SK-N-SH treated with all-trans-retinoic acid at 6 μM for 48 hours (cell line): ENCODE results near the gene MYT1.

ENCODE experiments used
- ATAC-seq: fragments of 200-7000 bp; cut with Tn5 transposase; 3 replicates; pipeline ENCODE4 v1.9.1; 2020; ENCODE audit warnings: mild to moderate bottlenecking, moderate library complexity
- ARNTL ChIP-seq: fragments of 450-650 bp; formaldehyde crosslinking; IDR thresholded peaks from 2 replicates; pipeline ENCODE4 v1.5.0; 2020; ENCODE audit warnings: low read depth, mild to moderate bottlenecking, moderate library complexity, borderline replicate concordance
- BACH2 ChIP-seq: fragments of 250-450 bp; sonication (Bioruptor Pico); IDR thresholded peaks from 2 replicates; pipeline ENCODE4 v1.9.0; 2021; ENCODE audit warnings: mild to moderate bottlenecking, borderline replicate concordance
- CSDC2 ChIP-seq: fragments of 250-450 bp; sonication (Bioruptor Pico); IDR thresholded peaks from 2 replicates; pipeline ENCODE4 v1.5.0; 2020; ENCODE audit warnings: mild to moderate bottlenecking, moderate library complexity
- CSRNP3 ChIP-seq: fragments of 250-450 bp; sonication (Bioruptor Pico); IDR thresholded peaks from 2 replicates; pipeline ENCODE4 v1.5.1; 2021; ENCODE audit warnings: mild to moderate bottlenecking, moderate library complexity
- ESRRG ChIP-seq: fragments of 250-450 bp; sonication (Bioruptor Pico); IDR thresholded peaks from 2 replicates; pipeline ENCODE4 v1.6.1; 2021; ENCODE audit warnings: mild to moderate bottlenecking
- GLIS3 ChIP-seq: fragments of 250-450 bp; sonication (Bioruptor Pico); IDR thresholded peaks from 2 replicates; pipeline ENCODE4 v1.5.0; 2020; ENCODE audit warnings: mild to moderate bottlenecking, moderate library complexity
- ISL1 ChIP-seq: fragments of 250-450 bp; sonication (Bioruptor Pico); IDR thresholded peaks from 2 replicates; pipeline ENCODE4 v2.1.2; 2022; ENCODE audit warnings: mild to moderate bottlenecking, moderate library complexity
- OSR1 ChIP-seq: fragments of 250-450 bp; sonication (Bioruptor Pico); IDR thresholded peaks from 2 replicates; pipeline ENCODE4 v1.8.0; 2022; ENCODE audit warnings: moderate library complexity, mild to moderate bottlenecking, inconsistent platforms
- PATZ1 ChIP-seq: fragments of 250-450 bp; sonication (Bioruptor Pico); IDR thresholded peaks from 2 replicates; pipeline ENCODE4 v1.8.0; 2020; ENCODE audit warnings: mild to moderate bottlenecking, moderate library complexity, borderline replicate concordance
- POU6F1 ChIP-seq: fragments of 250-450 bp; sonication (Bioruptor Pico); IDR thresholded peaks from 2 replicates; pipeline ENCODE4 v1.8.0; 2021; ENCODE audit warnings: low read depth, mild to moderate bottlenecking, moderate library complexity, borderline replicate concordance
- PPARA ChIP-seq: fragments of 250-450 bp; sonication (Bioruptor Pico); IDR thresholded peaks from 2 replicates; pipeline ENCODE4 v1.5.0; 2020; ENCODE audit warnings: mild to moderate bottlenecking, borderline replicate concordance
- RARB ChIP-seq: fragments of 250-450 bp; sonication (Bioruptor Pico); IDR thresholded peaks from 2 replicates; pipeline ENCODE4 v1.8.0; 2021; ENCODE audit warnings: mild to moderate bottlenecking, moderate library complexity
- SNAI2 ChIP-seq: fragments of 250-450 bp; sonication (Bioruptor Pico); IDR thresholded peaks from 2 replicates; pipeline ENCODE4 v1.5.0; 2020; ENCODE audit warnings: mild to moderate bottlenecking, moderate library complexity
- TCF4 ChIP-seq: fragments of 250-450 bp; sonication (Bioruptor Pico); IDR thresholded peaks from 2 replicates; pipeline ENCODE4 v1.8.0; 2021; ENCODE audit warnings: mild to moderate bottlenecking, moderate library complexity, borderline replicate concordance
- TOX ChIP-seq: fragments of 250-450 bp; sonication (Bioruptor Pico); IDR thresholded peaks from 2 replicates; pipeline ENCODE4 v1.8.0; 2021; ENCODE audit warnings: mild to moderate bottlenecking, moderate library complexity, borderline replicate concordance
- TSHZ2 ChIP-seq: fragments of 250-450 bp; sonication (Bioruptor Pico); IDR thresholded peaks from 2 replicates; pipeline ENCODE4 v1.5.0; 2020; ENCODE audit warnings: mild to moderate bottlenecking, moderate library complexity
- ZC3H10 ChIP-seq: fragments of 250-450 bp; sonication (Bioruptor Pico); IDR thresholded peaks from 2 replicates; pipeline ENCODE4 v1.5.1; 2021; ENCODE audit warnings: mild to moderate bottlenecking, moderate library complexity
- ZFP3 ChIP-seq: fragments of 250-450 bp; sonication (Bioruptor Pico); IDR thresholded peaks from 2 replicates; pipeline ENCODE4 v1.5.0; 2020; ENCODE audit warnings: mild to moderate bottlenecking, moderate library complexity
- ZFP30 ChIP-seq: fragments of 450-650 bp; formaldehyde crosslinking; IDR thresholded peaks from 2 replicates; pipeline ENCODE4 v1.5.0; 2022; ENCODE audit warnings: mild to moderate bottlenecking, moderate library complexity
- ZNF565 ChIP-seq: fragments of 450-650 bp; formaldehyde crosslinking; conservative IDR thresholded peaks from 2 replicates; pipeline ENCODE4 v1.5.0; 2020; ENCODE audit warnings: low read depth, mild to moderate bottlenecking, moderate library complexity
- ZNF70 ChIP-seq: fragments of 450-650 bp; formaldehyde crosslinking; IDR thresholded peaks from 2 replicates; pipeline ENCODE4 v1.5.0; 2020; ENCODE audit warnings: mild to moderate bottlenecking, moderate library complexity
- ZNF8 ChIP-seq: fragments of 450-650 bp; formaldehyde crosslinking; IDR thresholded peaks from 2 replicates; pipeline ENCODE4 v1.5.0; 2020; ENCODE audit warnings: mild to moderate bottlenecking, moderate library complexity

Gene MYT1

GRCh38 chr20:64200740-64201139, 36.5 kb downstream of the MYT1 start (continued):
- TF ChIP-seq CSRNP3 (CRISPR knock-in tag) = no peak
- TF ChIP-seq ARNTL (CRISPR knock-in tag) = no peak
- no peak for TF ChIP-seq GLIS3 (CRISPR knock-in tag)
- TF ChIP-seq TCF4 = no peak
- no peak for TF ChIP-seq ZNF565 (CRISPR knock-in tag)
- no peak for TF ChIP-seq RARB (CRISPR knock-in tag)

GRCh38 chr20:64201653-64202052, 37.4 kb downstream of the MYT1 start:
- no peak for TF ChIP-seq ZNF565 (CRISPR knock-in tag)
- no peak for TF ChIP-seq ZNF8 (CRISPR knock-in tag)
- TF ChIP-seq CSRNP3 (CRISPR knock-in tag) = no peak
- no peak for TF ChIP-seq PPARA (CRISPR knock-in tag)
- no peak for TF ChIP-seq ZFP3 (CRISPR knock-in tag)
- no peak for TF ChIP-seq ARNTL (CRISPR knock-in tag)
- TF ChIP-seq PATZ1 = no peak
- TF ChIP-seq SNAI2 (CRISPR knock-in tag) = no peak
- no peak for TF ChIP-seq POU6F1 (CRISPR knock-in tag)
- TF ChIP-seq GLIS3 (CRISPR knock-in tag) = no peak
- TF ChIP-seq TOX (CRISPR knock-in tag) = no peak
- no peak for TF ChIP-seq ZNF70 (CRISPR knock-in tag)
- no peak for TF ChIP-seq OSR1 (CRISPR knock-in tag)
- TF ChIP-seq ESRRG = no peak
- TF ChIP-seq ISL1 (CRISPR knock-in tag) = no peak
- no peak for TF ChIP-seq BACH2 (CRISPR knock-in tag)
- no peak for TF ChIP-seq ZFP30 (CRISPR knock-in tag)
- TF ChIP-seq ZC3H10 = no peak
- TF ChIP-seq TSHZ2 (CRISPR knock-in tag) = no peak
- TF ChIP-seq CSDC2 (CRISPR knock-in tag) = no peak
- TF ChIP-seq, all 23 proteins: peak for 0
- no peak for ATAC-seq

- ATAC-seq = no peak
- no peak for TF ChIP-seq TCF4
- no peak for TF ChIP-seq ZFP3 (CRISPR knock-in tag)
- no peak for TF ChIP-seq POU6F1 (CRISPR knock-in tag)
- no peak for TF ChIP-seq PPARA (CRISPR knock-in tag)
- no peak for TF ChIP-seq ZC3H10
- no peak for TF ChIP-seq GLIS3 (CRISPR knock-in tag)
- no peak for TF ChIP-seq ISL1 (CRISPR knock-in tag)
- no peak for TF ChIP-seq ZNF8 (CRISPR knock-in tag)
- TF ChIP-seq TSHZ2 (CRISPR knock-in tag) = no peak
These were observed 39.0 kb downstream of the MYT1 start for GRCh38 chr20:64203037-64203777.
